Mesenchymal stem cell (in vitro differentiated cells and primary cell): ENCODE measurements around the gene MTA3.

Experiments
- DNase-seq: peaks from one replicate; pipeline ENCODE4 v3.0.0-alpha.2; 2013
- H2AFZ ChIP-seq: one replicate; pipeline ENCODE4 v1.6.1; 2013; ENCODE audit warnings: low read depth, mild to moderate bottlenecking, control low read depth, inconsistent platforms, low read length, moderate library complexity
- H2AK5ac ChIP-seq: 2 replicates; pipeline ENCODE4 v1.6.1; 2013; ENCODE audit warnings: low read length, moderate library complexity, mild to moderate bottlenecking, inconsistent platforms; ENCODE audit not compliant: severe bottlenecking
- H2BK120ac ChIP-seq: one replicate; pipeline ENCODE4 v1.6.1; 2013; ENCODE audit warnings: low read depth, mild to moderate bottlenecking, inconsistent platforms, low read length, moderate library complexity
- H2BK12ac ChIP-seq, 2 experiments: one replicate each; pipeline ENCODE4 v1.6.1; 2013; ENCODE audit warnings: inconsistent platforms in 2 of 2, low read length in 2 of 2, mild to moderate bottlenecking in 2 of 2, moderate library complexity in 2 of 2, control low read depth in 1 of 2
- H2BK15ac ChIP-seq: one replicate; pipeline ENCODE4 v1.6.1; 2013; ENCODE audit warnings: mild to moderate bottlenecking, low read depth, inconsistent platforms; ENCODE audit not compliant: poor library complexity, severe bottlenecking
- H2BK5ac ChIP-seq: 2 replicates; pipeline ENCODE4 v1.6.1; 2013; ENCODE audit warnings: low read depth, mild to moderate bottlenecking, low read length, control low read depth, inconsistent platforms; ENCODE audit not compliant: poor library complexity, severe bottlenecking
- H3K14ac ChIP-seq, 2 experiments: one replicate each; pipeline ENCODE4 v1.6.1; 2013; ENCODE audit warnings: inconsistent platforms in 2 of 2, low read length in 2 of 2, control low read depth in 1 of 2, mild to moderate bottlenecking in 1 of 2, moderate library complexity in 1 of 2
- H3K18ac ChIP-seq, 2 experiments: one replicate each; pipeline ENCODE4 v1.6.1; 2013; ENCODE audit warnings: inconsistent platforms in 2 of 2, low read length in 2 of 2, control low read depth in 1 of 2, low read depth in 1 of 2, mild to moderate bottlenecking in 1 of 2
- H3K23ac ChIP-seq, 2 experiments: one replicate each; pipeline ENCODE4 v1.6.1; 2013; ENCODE audit warnings: inconsistent platforms in 2 of 2, low read length in 2 of 2, mild to moderate bottlenecking in 2 of 2, moderate library complexity in 2 of 2, control low read depth in 1 of 2
- H3K27ac ChIP-seq: 2 replicates; pipeline ENCODE4 v1.5.1; 2013; ENCODE audit warnings: mild to moderate bottlenecking, moderate library complexity, low read length, control low read depth, inconsistent platforms; ENCODE audit not compliant: poor library complexity, severe bottlenecking
- H3K27me3 ChIP-seq, 2 experiments: 2 replicates each; pipeline versions ENCODE4 v1.6.1 to v1.7.0; 2013; ENCODE audit warnings: low read length in 2 of 2, mild to moderate bottlenecking in 2 of 2, moderate library complexity in 2 of 2, control low read depth in 1 of 2, inconsistent platforms in 1 of 2; ENCODE audit not compliant: control insufficient read depth in 1 of 2, insufficient read depth in 1 of 2
- H3K36me3 ChIP-seq, 2 experiments: 2 replicates each; pipeline versions ENCODE4 v1.6.1 to v1.7.0; 2013; ENCODE audit warnings: low read length in 2 of 2, control low read depth in 1 of 2, inconsistent platforms in 1 of 2, low read depth in 1 of 2, mild to moderate bottlenecking in 1 of 2; ENCODE audit not compliant: insufficient read depth in 2 of 2, control insufficient read depth in 1 of 2
- H3K4ac ChIP-seq, 2 experiments: one replicate each; pipeline ENCODE4 v1.6.1; 2013; ENCODE audit warnings: inconsistent platforms in 2 of 2, low read length in 2 of 2, mild to moderate bottlenecking in 2 of 2, moderate library complexity in 2 of 2, control low read depth in 1 of 2, low read depth in 1 of 2
- H3K4me1 ChIP-seq: 2 replicates; pipeline ENCODE4 v1.6.1; 2013; ENCODE audit warnings: low read depth, low read length, control low read depth; ENCODE audit not compliant: control insufficient read depth, insufficient read depth
- H3K4me2 ChIP-seq: 2 replicates; pipeline ENCODE4 v1.6.1; 2013; ENCODE audit warnings: low read length, mild to moderate bottlenecking, inconsistent platforms; ENCODE audit not compliant: poor library complexity, severe bottlenecking
- H3K4me3 ChIP-seq, 2 experiments: 2 replicates each; pipeline versions ENCODE4 v1.5.1 to v1.7.0; 2013; ENCODE audit warnings: low read length in 2 of 2, mild to moderate bottlenecking in 2 of 2, control low read depth in 1 of 2, low read depth in 1 of 2; ENCODE audit not compliant: insufficient read depth in 1 of 2
- H3K79me1 ChIP-seq: replicated peaks from 2 replicates; pipeline ENCODE4 v1.6.1; 2013; ENCODE audit warnings: mild to moderate bottlenecking, control low read depth, low read length, inconsistent platforms; ENCODE audit not compliant: poor library complexity, severe bottlenecking
- H3K9ac ChIP-seq: 2 replicates; pipeline ENCODE4 v1.7.0; 2013; ENCODE audit warnings: mild to moderate bottlenecking, low read length, moderate library complexity
- H3K9me3 ChIP-seq: 2 replicates; pipeline ENCODE4 v1.7.0; 2013; ENCODE audit warnings: mild to moderate bottlenecking, low read length; ENCODE audit not compliant: control insufficient read depth
- H4K8ac ChIP-seq: one replicate; pipeline ENCODE4 v1.6.1; 2013; ENCODE audit warnings: inconsistent platforms, mild to moderate bottlenecking, low read length, moderate library complexity
- H4K91ac ChIP-seq: one replicate; pipeline ENCODE4 v1.6.1; 2013; ENCODE audit warnings: mild to moderate bottlenecking, low read length, inconsistent platforms
- WGBS: methylation state at CpG from one replicate; pipeline ENCODE4 v1.1.7; 2013; ENCODE audit warnings: mixed read lengths; 5-methylcytosine and 5-hydroxymethylcytosine counted together

MTA3 gene

DNA sequence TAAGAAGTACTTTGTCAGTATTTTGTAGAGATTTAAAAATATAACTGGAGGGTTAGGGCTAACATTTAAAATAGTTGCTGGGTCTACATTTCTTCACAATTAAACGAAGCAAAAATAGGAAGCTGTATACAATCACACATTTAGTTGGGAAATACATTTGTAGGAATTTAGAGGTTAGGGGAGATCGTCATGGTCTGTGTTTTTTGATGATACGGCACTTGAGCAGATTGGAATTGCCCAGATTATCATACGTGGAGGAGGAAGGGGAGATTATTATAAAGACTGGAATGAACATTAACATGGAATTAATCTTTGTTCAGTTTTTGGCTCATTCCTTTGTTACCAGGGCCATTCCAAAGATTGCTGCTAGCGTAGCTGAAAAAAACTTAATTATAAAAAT is 84.6 kb downstream of the MTA3 start:
- DNase-seq: no peak
- Histone ChIP-seq H3K4ac (no peak overlapping the region), H2BK15ac (no peak overlapping the region), H3K79me1 (peaks cover 21% of the 10 kb centered on the region), H3K14ac (no peak overlapping the region), H3K23ac (no peak overlapping the region), H4K91ac (no peak overlapping the region), H3K27ac (no peak overlapping the region), H3K9me3 (no peaks in the 10 kb centered on the region), H3K4me3 (no peak overlapping the region), H2AFZ (no peak overlapping the region), H3K9ac (no peak overlapping the region), H2BK12ac (no peak overlapping the region), H3K4me1 (peaks cover 4% of the 10 kb centered on the region), H3K4me2 (no peak overlapping the region), H2BK120ac (no peak overlapping the region), H2BK5ac (no peak overlapping the region), H3K18ac (no peak overlapping the region), H3K36me3 (peaks cover 0 to 35% of the 10 kb centered on the region in 2 experiments), H2AK5ac (no peak overlapping the region), H4K8ac (no peak overlapping the region), H3K27me3 (no peaks in the 10 kb centered on the region)
- WGBS: 95% methylated on average over 3 of the region's 5 CpGs

- Histone ChIP-seq H3K9me3 (no peaks in the 10 kb centered on the region), H2AK5ac (no peak overlapping the region)
- 100% methylated on average over 1 of the region's 2 CpGs for WGBS
Observed at GRCh38 chr2:42653908-42654445, 85.5 kb downstream of the MTA3 start.

DNA sequence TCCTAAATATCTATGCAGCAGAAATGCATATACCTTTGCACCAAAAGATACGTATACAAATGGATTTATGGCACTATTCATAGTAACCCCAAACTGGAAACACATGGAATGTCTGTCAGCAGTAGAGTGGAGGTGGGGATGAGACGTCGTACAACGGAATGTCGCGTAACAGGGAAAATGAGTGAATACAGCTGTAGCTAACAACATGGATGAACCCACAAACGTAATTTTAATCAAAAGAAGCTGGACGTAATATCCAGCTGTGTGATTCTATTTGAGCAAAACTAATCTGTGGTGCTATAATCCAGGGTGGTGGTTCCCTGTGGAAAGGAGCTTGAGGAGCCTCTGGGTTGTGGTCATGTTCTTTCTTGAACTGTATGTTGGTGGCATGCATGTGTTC is 89.9 kb downstream of the MTA3 start:
- Histone ChIP-seq H3K4me2 (no peak overlapping the region), H3K36me3 (peaks cover 2 to 38% of the 10 kb centered on the region in 2 experiments), H3K14ac (no peak overlapping the region), H2BK120ac (no peak overlapping the region), H3K27me3 (no peaks in the 10 kb centered on the region), H3K27ac (no peak overlapping the region), H2AFZ (no peak overlapping the region), H3K79me1 (peaks cover 14% of the 10 kb centered on the region), H4K8ac (no peak overlapping the region), H3K9ac (no peak overlapping the region), H3K23ac (no peak overlapping the region), H2AK5ac (no peak overlapping the region), H3K4me3 (no peak overlapping the region), H2BK12ac (no peak overlapping the region), H3K4me1 (peaks cover 3% of the 10 kb centered on the region), H2BK5ac (no peak overlapping the region), H3K4ac (no peak overlapping the region), H3K18ac (no peak overlapping the region), H4K91ac (no peak overlapping the region), H3K9me3 (no peaks in the 10 kb centered on the region), H2BK15ac (no peak overlapping the region)
- 87% methylated on average over 8 of the region's 8 CpGs for WGBS
- no peak for DNase-seq

More at GRCh38 chr2:42653908-42654445, 85.5 kb downstream of the MTA3 start:
- Histone ChIP-seq H3K4me3 (no peak overlapping the region), H3K23ac (no peak overlapping the region), H2AFZ (no peak overlapping the region), H2BK5ac (no peak overlapping the region), H3K27ac (no peak overlapping the region), H3K9ac (no peak overlapping the region), H3K27me3 (no peaks in the 10 kb centered on the region), H4K91ac (no peak overlapping the region), H4K8ac (no peak overlapping the region), H3K79me1 (peaks cover 22% of the 10 kb centered on the region), H2BK15ac (no peak overlapping the region), H3K4me2 (no peak overlapping the region), H3K36me3 (peaks cover 0 to 32% of the 10 kb centered on the region in 2 experiments), H3K4me1 (peaks cover 3% of the 10 kb centered on the region), H3K14ac (no peak overlapping the region), H2BK12ac (no peak overlapping the region), H2BK120ac (no peak overlapping the region), H3K18ac (no peak overlapping the region), H3K4ac (no peak overlapping the region)
- DNase-seq: no peak

DNA sequence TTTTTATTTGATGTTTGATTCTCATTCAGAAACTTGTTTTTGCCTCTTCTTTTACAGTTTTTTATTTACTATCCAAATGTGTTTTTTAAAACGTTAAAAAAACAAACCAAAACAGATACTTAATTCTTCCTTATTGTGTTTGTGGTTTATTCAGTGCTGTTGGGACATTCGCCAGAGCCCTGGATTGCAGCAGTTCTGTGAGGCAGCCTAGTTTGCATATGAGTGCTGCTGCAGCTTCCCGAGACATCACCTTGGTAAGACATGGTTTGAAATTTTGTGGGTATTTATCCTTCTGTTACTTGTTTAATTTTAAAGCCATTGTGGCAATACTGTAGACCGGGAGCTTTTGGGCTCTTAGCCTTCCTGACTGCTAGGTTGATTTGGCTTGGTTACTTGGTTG is 91.2 kb downstream of the MTA3 start:
- H2AFZ ChIP-seq: no peak overlapping the region
- no peak overlapping the region for H4K8ac ChIP-seq
- no peak overlapping the region for H3K23ac ChIP-seq
- no peak overlapping the region for H3K4me3 ChIP-seq
- H4K91ac ChIP-seq: no peak overlapping the region
- H3K36me3 ChIP-seq: peaks cover 2 to 33% of the 10 kb centered on the region in 2 experiments
- no peak overlapping the region for H3K27ac ChIP-seq
- no peak overlapping the region for H2BK5ac ChIP-seq
- peaks cover 2% of the 10 kb centered on the region for H3K4me1 ChIP-seq
- peaks cover 15% of the 10 kb centered on the region for H3K79me1 ChIP-seq
- H3K4me2 ChIP-seq: peak overlapping the region; percentile 0
- H2BK12ac ChIP-seq: no peak overlapping the region
- 91% methylated on average over 3 of the region's 4 CpGs for WGBS
- no peaks in the 10 kb centered on the region for H3K9me3 ChIP-seq
- no peak overlapping the region for H2BK120ac ChIP-seq
- H3K4ac ChIP-seq: no peak overlapping the region
- no peak overlapping the region for H3K18ac ChIP-seq
- no peak overlapping the region for H2BK15ac ChIP-seq
- DNase-seq: no peak
- no peaks in the 10 kb centered on the region for H3K27me3 ChIP-seq
- H2AK5ac ChIP-seq: no peak overlapping the region
- no peak overlapping the region for H3K9ac ChIP-seq
- no peak overlapping the region for H3K14ac ChIP-seq
